Esophagus muscularis mucosa (tissue), 4 donors: ENCODE measurements around the gene ABHD17C. TPM values are rescaled to one million over a fixed set of nuclear protein-coding genes. Genes with fewer than 3 reads are reported as not detected.

Experiments
- DNase-seq: peaks from one replicate; pipeline ENCODE4 v3.0.0-alpha.2; 2017; ENCODE audit errors: extremely low spot score
- H3K27ac ChIP-seq, 4 donors: fragments of 200-600 bp; sonication (generic); replicated peaks in 1 of 4; 1 replicate in 3 of 4; 2 replicates in 1 of 4; pipeline ENCODE4 v1.5.1; 2016 to 2019; ENCODE audit warnings: mild to moderate bottlenecking in 1 of 4
- H3K27me3 ChIP-seq, 4 donors: fragments of 200-600 bp; sonication (generic); one replicate each; pipeline versions ENCODE4 v1.5.1 to v1.6.0; 2016 to 2019
- H3K36me3 ChIP-seq, 4 donors: fragments of 200-600 bp; sonication (generic); one replicate each; pipeline ENCODE4 v1.5.1; 2016 to 2019
- H3K4me1 ChIP-seq, 4 donors: fragments of 200-600 bp; sonication (generic); one replicate each; pipeline ENCODE4 v1.5.1; 2016 to 2019
- H3K4me3 ChIP-seq, 4 donors: fragments of 200-600 bp; sonication (generic); 1 replicate in 2 of 4; 2 replicates in 2 of 4; pipeline ENCODE4 v1.5.1; 2016 to 2019; ENCODE audit warnings: mild to moderate bottlenecking in 4 of 4, moderate library complexity in 1 of 4
- H3K9me3 ChIP-seq, 4 donors: fragments of 200-600 bp; sonication (generic); 1 replicate in 3 of 4; 2 replicates in 1 of 4; pipeline ENCODE4 v1.5.1; 2016 to 2019
- EP300 ChIP-seq: sonication (generic); formaldehyde crosslinking; IDR thresholded peaks from one replicate; pipeline ENCODE4 v1.6.1; 2017; ENCODE audit warnings: antibody characterized with exemption
- POLR2A ChIP-seq: fragments of 450-650 bp; IDR thresholded peaks from one replicate; pipeline ENCODE4 v1.6.1; 2017; ENCODE audit warnings: antibody characterized with exemption, moderate library complexity, mild to moderate bottlenecking, low read depth
- POLR2AphosphoS5 ChIP-seq, 2 donors: sonication (generic); formaldehyde crosslinking; IDR thresholded peaks; one replicate each; pipeline ENCODE4 v1.6.1; 2017; ENCODE audit warnings: antibody characterized with exemption in 2 of 2
- WGBS: methylation state at CpG from one replicate; pipeline ENCODE4 v1.1.5; 2018; 5-methylcytosine and 5-hydroxymethylcytosine counted together
- intact Hi-C: fragments of 100-400 bp; cut with DNase I; formaldehyde crosslinking; loops from one replicate; pipeline ENCODE4 v1.15.1; 2023
- total RNA-seq, 4 donors: library from RNA; depleted of rRNA; stranded (reverse); fragments of >200 nt; gene quantifications; one replicate each; pipeline versions ENCODE4 v1.1.0 to v1.2.1, GENCODE V29; 2016
- TF ChIP-seq, protein P1 (sequence below), 3 experiments: fragments of 200-600 bp in 2 of 3; fragments of 450-650 bp in 1 of 3; sonication (generic) in 2 of 3; IDR thresholded peaks; one replicate each; pipeline ENCODE4 v1.5.1; 2017 to 2019; ENCODE audit warnings: antibody characterized with exemption in 3 of 3, mild to moderate bottlenecking in 2 of 3, moderate library complexity in 1 of 3

Gene ABHD17C
- total RNA-seq, 4 donors from 2014 or later = 1.5 to 7.1 (median 3.5) TPM

DNA sequence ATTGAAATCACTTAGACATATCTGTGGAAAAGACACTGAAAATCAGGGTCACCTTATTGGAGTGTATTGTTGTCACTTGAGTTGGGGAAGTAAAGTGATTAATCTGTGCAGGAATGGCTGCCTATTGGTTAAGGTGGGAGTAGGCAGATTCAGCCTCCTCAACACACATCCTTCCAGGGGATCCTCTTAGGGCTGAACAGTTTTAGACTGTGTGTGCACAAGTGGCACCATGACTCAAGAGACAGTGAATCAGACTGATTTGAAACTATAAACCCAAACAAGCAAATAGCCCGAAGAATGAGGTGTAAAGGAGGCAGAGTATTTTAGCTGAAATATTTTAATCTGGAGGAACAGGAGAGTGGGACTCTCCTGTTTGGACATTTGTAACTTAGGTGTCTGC is 4.9 kb downstream of the ABHD17C start:
- Histone ChIP-seq H3K9me3 (no peaks in the 10 kb centered on the region), H3K36me3 (no peaks in the 10 kb centered on the region), H3K4me1 (peaks cover 14 to 74% (median 60%) of the 10 kb centered on the region in 4 donors), H3K4me3 (no peak overlapping the region), H3K27me3 (no peaks in the 10 kb centered on the region), H3K27ac (peak overlapping the region; percentile 72 to 81 (median 77))
- 77% methylated on average over 1 of the region's 1 CpG for WGBS
- no peak for DNase-seq
- TF ChIP-seq POLR2AphosphoS5 (IDR thresholded peaks at IDR 0.05) (no peak), EP300 (no peak)
- TF ChIP-seq, protein P1, sequence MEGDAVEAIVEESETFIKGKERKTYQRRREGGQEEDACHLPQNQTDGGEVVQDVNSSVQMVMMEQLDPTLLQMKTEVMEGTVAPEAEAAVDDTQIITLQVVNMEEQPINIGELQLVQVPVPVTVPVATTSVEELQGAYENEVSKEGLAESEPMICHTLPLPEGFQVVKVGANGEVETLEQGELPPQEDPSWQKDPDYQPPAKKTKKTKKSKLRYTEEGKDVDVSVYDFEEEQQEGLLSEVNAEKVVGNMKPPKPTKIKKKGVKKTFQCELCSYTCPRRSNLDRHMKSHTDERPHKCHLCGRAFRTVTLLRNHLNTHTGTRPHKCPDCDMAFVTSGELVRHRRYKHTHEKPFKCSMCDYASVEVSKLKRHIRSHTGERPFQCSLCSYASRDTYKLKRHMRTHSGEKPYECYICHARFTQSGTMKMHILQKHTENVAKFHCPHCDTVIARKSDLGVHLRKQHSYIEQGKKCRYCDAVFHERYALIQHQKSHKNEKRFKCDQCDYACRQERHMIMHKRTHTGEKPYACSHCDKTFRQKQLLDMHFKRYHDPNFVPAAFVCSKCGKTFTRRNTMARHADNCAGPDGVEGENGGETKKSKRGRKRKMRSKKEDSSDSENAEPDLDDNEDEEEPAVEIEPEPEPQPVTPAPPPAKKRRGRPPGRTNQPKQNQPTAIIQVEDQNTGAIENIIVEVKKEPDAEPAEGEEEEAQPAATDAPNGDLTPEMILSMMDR (IDR thresholded peaks at IDR 0.05) = no peak
- intact Hi-C loops = loop anchor here (5.0 to 10.0 kb wide), 3 partner anchors 37 to 1345 kb away; partner anchors contain the start of genes MESD and MEX3B

DNA sequence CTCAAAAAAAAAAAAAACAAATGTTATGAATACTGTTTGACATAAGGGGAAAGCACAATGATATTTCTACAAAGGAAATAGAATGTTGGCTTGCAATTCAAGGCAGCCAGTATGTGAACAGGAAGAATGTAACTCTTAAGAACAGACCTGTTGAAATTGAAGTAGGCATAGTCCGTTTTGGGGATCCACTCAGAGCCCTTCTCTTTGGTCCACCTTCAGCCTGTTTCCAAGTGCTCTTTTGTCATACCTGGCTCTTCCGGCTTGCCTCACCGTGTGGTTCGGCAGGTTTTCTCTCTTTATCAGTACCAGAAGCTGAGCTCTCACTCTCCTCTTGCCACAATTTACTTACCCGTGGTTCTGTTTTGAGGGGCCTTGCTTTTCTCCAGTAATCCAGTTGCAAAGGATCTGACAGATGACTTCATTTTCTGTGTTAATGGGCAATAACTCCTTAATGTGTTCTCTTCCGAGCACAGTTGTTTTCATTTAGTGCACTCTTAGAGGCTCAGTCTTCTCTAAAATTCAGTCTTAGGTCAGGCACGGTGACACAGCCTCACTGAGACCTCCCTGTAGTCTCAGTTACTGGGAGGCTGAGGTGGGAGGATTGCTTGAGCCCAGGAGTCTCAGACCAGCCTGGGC is 6.7 kb downstream of the ABHD17C start:
- H3K9me3 ChIP-seq = no peaks in the 10 kb centered on the region
- peaks cover 4 to 76% (median 58%) of the 10 kb centered on the region in 4 donors for H3K4me1 ChIP-seq
- intact Hi-C loops = loop anchor here (5.0 kb wide), 1 partner anchor 36 kb away; no protein-coding TSS in a partner anchor
- TF ChIP-seq, protein P1 (IDR thresholded peaks at IDR 0.05) = no peak
- TF ChIP-seq EP300 = no peak
- peak overlapping the region in 1 of 4 donors; percentile 10 for H3K4me3 ChIP-seq
- H3K27ac ChIP-seq = peak overlapping the region; percentile 72 to 81 (median 77)
- no peak for DNase-seq
- 52% methylated on average over 7 of the region's 7 CpGs for WGBS
- H3K36me3 ChIP-seq = no peaks in the 10 kb centered on the region
- no peaks in the 10 kb centered on the region for H3K27me3 ChIP-seq

DNA sequence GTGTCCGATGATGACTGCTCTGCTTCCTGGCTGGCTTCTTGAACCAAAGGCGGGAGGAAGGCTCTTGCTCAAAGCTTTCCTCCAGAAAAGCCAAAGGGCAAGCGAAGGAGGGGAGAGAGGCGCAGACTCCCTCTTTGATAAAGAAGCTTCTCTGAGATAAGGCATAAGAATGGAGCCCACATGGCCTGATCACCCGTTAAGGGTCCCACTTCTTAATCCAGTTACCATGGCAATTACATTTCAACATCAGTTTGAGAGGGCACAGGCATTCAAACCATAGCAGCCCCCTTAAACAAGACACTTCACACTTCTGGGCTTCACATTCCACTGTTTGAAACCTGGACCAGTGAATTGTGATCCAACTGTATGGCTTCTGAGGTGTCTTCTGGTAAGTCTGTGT is 8.0 kb downstream of the ABHD17C start:
- H3K9me3 ChIP-seq = no peaks in the 10 kb centered on the region
- no peak for DNase-seq
- H3K4me1 ChIP-seq = peaks cover 0 to 67% (median 49%) of the 10 kb centered on the region in 4 donors
- H3K27me3 ChIP-seq = no peaks in the 10 kb centered on the region
- 57% methylated on average over 5 of the region's 5 CpGs for WGBS
- no peaks in the 10 kb centered on the region for H3K36me3 ChIP-seq
- peak overlapping the region in 2 of 4 donors; percentile 8 to 13 for H3K4me3 ChIP-seq
- intact Hi-C loops = loop anchor here (5.0 kb wide), 1 partner anchor 34 kb away; no protein-coding TSS in a partner anchor
- no peak for TF ChIP-seq POLR2A
- no peak for TF ChIP-seq EP300
- no peak for TF ChIP-seq POLR2AphosphoS5 (IDR thresholded peaks at IDR 0.05)
- TF ChIP-seq, protein P1 (IDR thresholded peaks at IDR 0.05) = no peak
- H3K27ac ChIP-seq = peak overlapping the region; percentile 72 to 81 (median 77)

DNA sequence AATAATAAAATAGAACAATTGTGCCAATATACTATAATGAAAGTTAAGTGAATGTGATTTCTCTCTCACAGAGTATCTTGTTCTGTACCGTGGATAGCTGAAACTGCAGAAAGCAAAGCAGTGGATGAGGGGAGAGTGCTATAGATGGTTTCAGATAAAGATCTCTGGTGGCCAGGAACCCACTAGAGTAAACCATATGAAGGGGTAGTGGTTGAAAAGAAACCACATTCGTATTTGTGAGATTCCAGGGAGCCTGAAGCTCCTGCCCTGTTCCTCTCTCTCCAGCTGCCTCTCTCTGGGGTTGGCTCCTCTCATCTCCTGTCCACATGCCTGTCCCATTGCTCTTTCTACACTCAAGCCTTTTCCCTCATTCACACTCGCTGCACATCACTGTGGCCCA is 8.9 kb downstream of the ABHD17C start:
- Histone ChIP-seq H3K27ac (peak overlapping the region; percentile 72 to 81 (median 77)), H3K27me3 (no peaks in the 10 kb centered on the region), H3K4me1 (peaks cover 0 to 67% (median 49%) of the 10 kb centered on the region in 4 donors), H3K9me3 (no peaks in the 10 kb centered on the region), H3K4me3 (no peak overlapping the region), H3K36me3 (no peaks in the 10 kb centered on the region)
- TF ChIP-seq POLR2AphosphoS5 (IDR thresholded peaks at IDR 0.05) = no peak
- TF ChIP-seq EP300 = no peak
- TF ChIP-seq, protein P1 (IDR thresholded peaks at IDR 0.05) = no peak
- TF ChIP-seq POLR2A = no peak
- DNase-seq = no peak
- WGBS = 52% methylated on average over 3 of the region's 3 CpGs
- intact Hi-C loops = loop anchor here (5.0 kb wide), 1 partner anchor 33 kb away; no protein-coding TSS in a partner anchor
